GM18511 (cell line): ENCODE data around the gene LRRC4B.

Experiments used
- ATAC-seq: cut with Tn5 transposase; IDR thresholded peaks from one replicate; pipeline ENCODE4 v1.9.1; 2021; ENCODE audit warnings: mild to moderate bottlenecking, moderate library complexity; ENCODE audit not compliant: unreplicated experiment

The LRRC4B gene

GRCh38 chr19:50573741-50574461 lies 5.7 kb upstream of the LRRC4B start:
- no peak for ATAC-seq

GRCh38 chr19:50570997-50571396 lies 2.8 kb upstream of the LRRC4B start:
- no peak for ATAC-seq

GRCh38 chr19:50569938-50570540 lies 1.8 kb upstream of the LRRC4B start:
- ATAC-seq, result no peak

- ATAC-seq, result no peak
These were observed 778 bp upstream of the LRRC4B start for GRCh38 chr19:50568728-50569698.

- no peak for ATAC-seq
These were observed 988 bp downstream of the LRRC4B start for GRCh38 chr19:50567052-50567841.

GRCh38 chr19:50565984-50566903 lies 2.0 kb downstream of the LRRC4B start:
- ATAC-seq, result no peak

- no peak for ATAC-seq
These were observed 3.8 kb downstream of the LRRC4B start for GRCh38 chr19:50564229-50565105.

GRCh38 chr19:50563597-50563996 lies 4.6 kb downstream of the LRRC4B start:
- no peak for ATAC-seq

- no peak for ATAC-seq
These were observed 5.2 kb downstream of the LRRC4B start for GRCh38 chr19:50562996-50563395.

GRCh38 chr19:50562329-50562728 lies 5.9 kb downstream of the LRRC4B start:
- ATAC-seq, result no peak

GRCh38 chr19:50559636-50560035 lies 8.6 kb downstream of the LRRC4B start:
- no peak for ATAC-seq

GRCh38 chr19:50558449-50558848 lies 9.8 kb downstream of the LRRC4B start:
- ATAC-seq, result no peak

- ATAC-seq, result no peak
These were observed 10.2 kb downstream of the LRRC4B start for GRCh38 chr19:50558039-50558438.

- ATAC-seq, result no peak
These were observed 11.1 kb downstream of the LRRC4B start for GRCh38 chr19:50557009-50557613.

GRCh38 chr19:50556282-50557008 lies 11.8 kb downstream of the LRRC4B start:
- no peak for ATAC-seq

- no peak for ATAC-seq
These were observed 12.6 kb downstream of the LRRC4B start for GRCh38 chr19:50555450-50556281.

GRCh38 chr19:50555033-50555432 lies 13.2 kb downstream of the LRRC4B start:
- no peak for ATAC-seq
